ENCODE results near the gene MAGEA4. TPM values are rescaled to one million over a fixed set of nuclear protein-coding genes. Genes with fewer than 3 reads are reported as not detected.

The MAGEA4 gene
- total RNA-seq, 4 donors from 2014 or later: not detected

DNA sequence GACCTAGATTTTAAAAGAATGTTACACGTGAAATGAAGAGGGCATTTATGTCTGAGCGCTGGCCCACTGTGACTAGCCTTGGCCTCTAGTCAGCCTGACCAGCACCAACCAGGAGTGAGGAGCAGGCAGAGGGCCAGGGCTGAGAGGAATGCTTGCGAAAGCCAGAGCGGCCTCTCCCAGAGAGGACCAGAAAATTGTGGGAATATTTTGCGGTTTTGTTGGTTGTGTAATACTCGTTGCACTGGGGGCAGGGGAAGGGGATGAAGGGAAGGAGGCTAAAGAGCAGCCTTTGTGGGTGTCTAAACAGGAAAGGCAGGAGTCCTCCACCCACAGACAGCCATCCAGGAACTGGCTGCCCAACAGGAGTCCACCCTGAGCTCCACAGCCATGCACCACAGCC is 58.0 kb downstream of the MAGEA4 start:
- DNase-seq: peak; percentile 69
- Histone ChIP-seq H3K27me3 (no peaks in the 10 kb centered on the region), H3K9me3 (no peaks in the 10 kb centered on the region), H3K27ac (peak overlapping the region in 1 of 2 donors; percentile 37), H3K4me3 (no peak overlapping the region), H3K36me3 (no peaks in the 10 kb centered on the region), H3K4me1 (no peaks in the 10 kb centered on the region)
- intact Hi-C loops (cut with DNase I; ENCODE audit: low total_unique reads): no loop called here
- no peak for TF ChIP-seq POLR2A (IDR thresholded peaks at IDR 0.05)
- TF ChIP-seq, protein P1, sequence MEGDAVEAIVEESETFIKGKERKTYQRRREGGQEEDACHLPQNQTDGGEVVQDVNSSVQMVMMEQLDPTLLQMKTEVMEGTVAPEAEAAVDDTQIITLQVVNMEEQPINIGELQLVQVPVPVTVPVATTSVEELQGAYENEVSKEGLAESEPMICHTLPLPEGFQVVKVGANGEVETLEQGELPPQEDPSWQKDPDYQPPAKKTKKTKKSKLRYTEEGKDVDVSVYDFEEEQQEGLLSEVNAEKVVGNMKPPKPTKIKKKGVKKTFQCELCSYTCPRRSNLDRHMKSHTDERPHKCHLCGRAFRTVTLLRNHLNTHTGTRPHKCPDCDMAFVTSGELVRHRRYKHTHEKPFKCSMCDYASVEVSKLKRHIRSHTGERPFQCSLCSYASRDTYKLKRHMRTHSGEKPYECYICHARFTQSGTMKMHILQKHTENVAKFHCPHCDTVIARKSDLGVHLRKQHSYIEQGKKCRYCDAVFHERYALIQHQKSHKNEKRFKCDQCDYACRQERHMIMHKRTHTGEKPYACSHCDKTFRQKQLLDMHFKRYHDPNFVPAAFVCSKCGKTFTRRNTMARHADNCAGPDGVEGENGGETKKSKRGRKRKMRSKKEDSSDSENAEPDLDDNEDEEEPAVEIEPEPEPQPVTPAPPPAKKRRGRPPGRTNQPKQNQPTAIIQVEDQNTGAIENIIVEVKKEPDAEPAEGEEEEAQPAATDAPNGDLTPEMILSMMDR (IDR thresholded peaks at IDR 0.05): no peak

DNA sequence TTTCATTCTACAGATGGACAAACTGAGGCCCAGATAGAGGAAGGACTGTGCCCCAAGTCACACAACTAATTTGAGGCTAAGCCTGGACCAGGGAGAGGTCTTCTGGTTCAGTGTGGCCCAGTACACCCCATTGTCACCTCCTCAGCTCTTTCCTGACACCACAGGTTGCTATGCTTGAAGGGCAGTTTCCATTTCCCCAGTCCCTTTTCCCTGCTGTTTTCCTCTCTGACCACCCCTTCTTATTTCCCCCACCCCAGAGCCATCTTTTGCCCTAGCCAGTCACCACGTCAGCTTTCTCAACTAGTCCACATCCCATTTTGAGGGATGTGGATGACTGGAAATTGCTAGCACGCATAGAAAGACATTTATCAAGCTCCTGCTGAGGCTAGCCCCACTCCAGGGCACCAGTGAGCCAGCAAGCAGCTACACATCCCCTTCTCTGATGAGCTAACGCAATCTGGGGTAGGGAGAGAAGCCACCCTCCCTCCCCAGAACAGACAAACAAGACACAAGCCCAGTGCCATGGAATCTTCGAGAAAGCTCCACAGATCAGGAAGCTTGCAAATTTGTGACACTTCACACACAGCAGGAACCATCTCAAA is 60.5 kb downstream of the MAGEA4 start:
- TF ChIP-seq POLR2A (IDR thresholded peaks at IDR 0.05): no peak
- TF ChIP-seq, protein P1 (IDR thresholded peaks at IDR 0.05): no peak
- H3K9me3 ChIP-seq: no peaks in the 10 kb centered on the region
- H3K27me3 ChIP-seq: no peaks in the 10 kb centered on the region
- peak overlapping the region; percentile 64 to 79 for H3K27ac ChIP-seq
- intact Hi-C loops (cut with DNase I; ENCODE audit: low total_unique reads): no loop called here
- peak overlapping the region; percentile 29 to 48 for H3K4me3 ChIP-seq
- no peaks in the 10 kb centered on the region for H3K36me3 ChIP-seq
- no peaks in the 10 kb centered on the region for H3K4me1 ChIP-seq
- no peak for DNase-seq

DNA sequence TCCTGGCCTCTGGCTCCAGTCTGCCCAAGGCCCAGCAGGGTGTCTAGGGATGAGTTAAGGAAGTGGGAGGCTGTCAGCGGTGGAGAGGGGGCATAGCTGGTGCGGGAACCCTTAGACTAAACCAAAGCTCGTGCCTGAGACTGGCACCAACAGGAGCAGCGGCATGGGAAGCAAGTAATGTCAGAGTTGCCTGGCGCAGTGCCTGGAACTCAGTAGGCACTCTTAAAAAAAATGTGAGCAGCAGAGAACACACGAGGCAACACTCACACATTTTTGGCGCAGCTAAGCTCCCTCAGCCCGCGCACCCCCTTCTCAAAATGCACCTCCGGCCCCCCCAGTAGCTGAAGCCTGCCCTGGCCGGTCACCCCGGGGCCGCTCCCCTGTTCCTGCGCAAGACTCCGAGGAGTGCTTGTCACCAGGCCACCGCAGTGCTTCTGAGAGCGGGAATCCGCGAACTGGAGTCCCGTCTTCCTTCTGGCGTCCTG is 61.2 kb downstream of the MAGEA4 start:
- peak; percentile 25 to 34 for DNase-seq
- TF ChIP-seq POLR2A (IDR thresholded peaks at IDR 0.05): no peak
- TF ChIP-seq, protein P1 (IDR thresholded peaks at IDR 0.05): no peak
- intact Hi-C loops (cut with DNase I; ENCODE audit: low total_unique reads): no loop called here
- Histone ChIP-seq H3K36me3 (no peaks in the 10 kb centered on the region), H3K27me3 (no peaks in the 10 kb centered on the region), H3K4me3 (peak overlapping the region; percentile 29 to 48), H3K27ac (peak overlapping the region; percentile 64 to 79), H3K9me3 (no peaks in the 10 kb centered on the region), H3K4me1 (no peaks in the 10 kb centered on the region)

MicroRNA genes within 50 kb of the gene (microRNA counts, 767-probe panel; counts per million panel counts)
- microRNA hsa-miR-224-5p (0 counts per million in 2 donors), microRNA hsa-miR-452-5p (0 counts per million in 2 donors)

Small RNA genes within 50 kb of the gene (microRNA-seq; reads per million reads assigned to microRNA genes)
- gene MIR224 (ENCODE audit: borderline microRNAs expressed, borderline replicate concordance) (218 reads per million, percentile 65 among the genes with 10 or more reads in this experiment), gene MIR452 (ENCODE audit: borderline microRNAs expressed, borderline replicate concordance) (56.9 reads per million, percentile 46 among the genes with 10 or more reads in this experiment)

Other genes starting within 250 kb of the MAGEA4 start
- 1 to 10 TPM in 2 of 4 donors, not detected in 2; 2.3 to 9.6 TPM for gene PRRG3, start 217.4 kb upstream of the MAGEA4 start, total RNA-seq
- gene FATE1, start 196.9 kb upstream of the MAGEA4 start, total RNA-seq: not detected
- gene CNGA2, start 178.1 kb upstream of the MAGEA4 start, total RNA-seq: not detected
- 10 to 100 TPM; 27.0 to 54.2 (median 27.8) TPM for gene GABRE, start 61.8 kb downstream of the MAGEA4 start, total RNA-seq
- gene MAGEA10, start 225.7 kb downstream of the MAGEA4 start, total RNA-seq: not detected

All from uterus (tissue), 4 donors.